Measurements from ENCODE around the gene FAM161A. TPM values are rescaled to one million over a fixed set of nuclear protein-coding genes. Genes with fewer than 3 reads are reported as not detected.

FAM161A gene
- total RNA-seq, 1 experiment from 2014 or later = 12.2 TPM

DNA sequence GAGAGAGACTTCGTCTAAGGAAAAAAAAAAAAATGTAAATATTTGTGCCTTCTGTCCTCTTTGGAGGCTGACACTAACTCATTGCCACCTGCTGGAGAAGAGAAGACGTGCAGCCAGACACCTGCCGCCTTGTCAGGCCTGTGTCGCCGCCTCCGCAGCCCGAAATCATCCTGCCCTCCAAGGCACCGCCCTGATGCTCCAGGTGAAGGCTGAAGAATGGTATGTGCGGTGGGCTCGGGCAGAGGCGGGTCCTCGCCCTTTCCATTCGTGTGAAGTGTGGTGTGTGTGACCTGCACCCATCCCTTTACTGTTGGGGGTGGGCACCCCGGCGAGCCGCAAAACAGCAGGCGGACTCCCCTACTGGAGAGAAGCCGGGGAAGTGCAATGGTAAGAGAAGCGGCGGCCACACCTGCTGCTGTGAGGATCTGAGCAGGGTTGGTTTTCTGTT lies 60.4 kb downstream of the FAM161A start:
- ChIA-PET CTCF (no interaction called here), POLR2A (ENCODE audit: unreplicated experiment) (no interaction called here)
- no TSS peak for BruUV-seq (replicated peaks)
- TF ChIP-seq CTCF (conservative IDR thresholded peaks at IDR 0.05) (peak; percentile 79), EZH2 (IDR thresholded peaks at IDR 0.05; ENCODE audit: low read depth) (no peak)
- H4K20me1 ChIP-seq (ENCODE audit: insufficient read depth) = no peaks in the 10 kb centered on the region
- DNase-seq = peak; percentile 68
- H3K4me2 ChIP-seq = peak overlapping the region; percentile 43; the same call in 1 of the 2 replicates
- H3K9me3 ChIP-seq (ENCODE audit: insufficient read depth, low read depth) = no peaks in the 10 kb centered on the region
- peak overlapping the region; percentile 35; the same call in 1 of the 2 replicates for H2AFZ ChIP-seq
- no peaks in the 10 kb centered on the region for H3K36me3 ChIP-seq (ENCODE audit: low read depth)
- H3K4me3 ChIP-seq = peak overlapping the region; percentile 21; the same call in 1 of the 2 replicates
- no peaks in the 10 kb centered on the region for H3F3A ChIP-seq (ENCODE audit: insufficient read depth, low read depth)
- H3K4me1 ChIP-seq (replicated peaks; ENCODE audit: insufficient read depth) = 0 out of 2 replicates have a peak, but pooled peaks cover 6% of the 10 kb centered on the region
- H3K9me2 ChIP-seq (ENCODE audit: insufficient read depth) = no peaks in the 10 kb centered on the region
- intact Hi-C loops (cut with micrococcal nuclease; ENCODE audit: unreplicated experiment) = no loop called here
- no peaks in the 10 kb centered on the region for H3K27me3 ChIP-seq (ENCODE audit: insufficient read depth, low read depth)
- no peaks in the 10 kb centered on the region for H3K79me2 ChIP-seq (ENCODE audit: low read depth)
- H3K27ac ChIP-seq = no peak overlapping the region

- TF ChIP-seq EZH2 (IDR thresholded peaks at IDR 0.05; ENCODE audit: low read depth) (no peak), CTCF (conservative IDR thresholded peaks at IDR 0.05) (no peak)
- H3F3A ChIP-seq (ENCODE audit: insufficient read depth, low read depth) = no peaks in the 10 kb centered on the region
- no peaks in the 10 kb centered on the region for H3K79me2 ChIP-seq (ENCODE audit: low read depth)
- BruUV-seq (replicated peaks) = no TSS peak
- H3K9me3 ChIP-seq (ENCODE audit: insufficient read depth, low read depth) = no peaks in the 10 kb centered on the region
- intact Hi-C loops (cut with micrococcal nuclease; ENCODE audit: unreplicated experiment) = no loop called here
- DNase-seq = no peak
- H2AFZ ChIP-seq = no peak overlapping the region
- H3K36me3 ChIP-seq (ENCODE audit: low read depth) = no peaks in the 10 kb centered on the region
- H3K27ac ChIP-seq = no peak overlapping the region
- POLR2A ChIA-PET (ENCODE audit: unreplicated experiment) = no interaction called here
- no peak overlapping the region for H3K4me2 ChIP-seq
- no peaks in the 10 kb centered on the region for H3K9me2 ChIP-seq (ENCODE audit: insufficient read depth)
- H3K27me3 ChIP-seq (ENCODE audit: insufficient read depth, low read depth) = no peaks in the 10 kb centered on the region
- no peak overlapping the region for H3K4me3 ChIP-seq
- no peaks in the 10 kb centered on the region for H3K4me1 ChIP-seq (replicated peaks; ENCODE audit: insufficient read depth)
- H4K20me1 ChIP-seq (ENCODE audit: insufficient read depth) = no peaks in the 10 kb centered on the region
- CTCF ChIA-PET = no interaction called here
Observed at GRCh38 chr2:61792355-61792890, 61.4 kb downstream of the FAM161A start.

GRCh38 chr2:61789807-61790602 lies 63.9 kb downstream of the FAM161A start:
- H3K4me3 ChIP-seq = no peak overlapping the region
- TF ChIP-seq EZH2 (IDR thresholded peaks at IDR 0.05; ENCODE audit: low read depth) (no peak), CTCF (conservative IDR thresholded peaks at IDR 0.05) (no peak)
- H3K27me3 ChIP-seq (ENCODE audit: insufficient read depth, low read depth) = no peaks in the 10 kb centered on the region
- no peaks in the 10 kb centered on the region for H3K9me2 ChIP-seq (ENCODE audit: insufficient read depth)
- no peaks in the 10 kb centered on the region for H4K20me1 ChIP-seq (ENCODE audit: insufficient read depth)
- H3K9me3 ChIP-seq (ENCODE audit: insufficient read depth, low read depth) = no peaks in the 10 kb centered on the region
- no peaks in the 10 kb centered on the region for H3F3A ChIP-seq (ENCODE audit: insufficient read depth, low read depth)
- intact Hi-C loops (cut with micrococcal nuclease; ENCODE audit: unreplicated experiment) = no loop called here
- DNase-seq = peak in 1 of 2 experiments; percentile 44
- H3K27ac ChIP-seq = no peak overlapping the region
- POLR2A ChIA-PET (ENCODE audit: unreplicated experiment) = no interaction called here
- CTCF ChIA-PET = no interaction called here
- H3K36me3 ChIP-seq (ENCODE audit: low read depth) = no peaks in the 10 kb centered on the region
- H3K4me2 ChIP-seq = no peak overlapping the region
- no TSS peak for BruUV-seq (replicated peaks)
- no peaks in the 10 kb centered on the region for H3K4me1 ChIP-seq (replicated peaks; ENCODE audit: insufficient read depth)
- no peak overlapping the region for H2AFZ ChIP-seq
- H3K79me2 ChIP-seq (ENCODE audit: low read depth) = no peaks in the 10 kb centered on the region

Data from PC-9 (cell line).